ENCODE measurements around the gene CREB5.

DNA sequence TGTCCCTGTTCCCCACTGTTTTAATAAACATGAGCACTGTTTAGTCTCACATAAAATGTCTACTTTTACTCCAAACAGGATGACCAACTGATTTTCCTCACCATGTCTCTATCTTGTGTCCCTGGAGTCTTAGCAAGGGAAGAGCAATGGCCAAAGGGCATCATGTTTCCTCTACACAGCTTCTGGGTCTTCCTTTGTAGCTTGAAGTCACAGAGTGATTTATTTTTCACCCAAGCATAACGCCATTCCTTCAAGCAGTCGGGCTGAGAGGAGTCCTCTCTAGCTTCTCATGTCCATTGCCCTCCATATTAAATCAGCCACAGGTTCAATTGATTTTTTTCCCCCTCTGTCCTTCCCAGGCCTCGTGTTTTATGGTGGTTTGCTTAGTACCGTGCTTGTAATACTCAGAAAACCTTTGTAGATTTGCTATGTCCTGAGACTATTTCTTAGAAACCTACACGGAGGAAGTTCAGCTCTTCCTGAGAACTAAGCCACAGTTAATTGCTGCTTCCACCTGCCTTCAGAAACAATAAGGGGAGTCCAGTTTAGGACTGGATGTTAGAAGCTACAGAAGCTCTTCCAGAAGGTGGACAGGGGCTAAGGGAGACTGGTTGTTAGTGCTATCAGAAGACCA, 178.8 kb downstream of the CREB5 start:
- TF ChIP-seq CTCF (IDR thresholded peaks at IDR 0.05 in 2 of 3, conservative IDR thresholded peaks at IDR 0.05 in 1 of 3; ENCODE audit: borderline replicate concordance in 1 of 3, insufficient read depth in 1 of 3, low read depth in 2 of 3, low read length in 2 of 3) (no peak), JUND (IDR thresholded peaks at IDR 0.05) (no peak), CEBPB (IDR thresholded peaks at IDR 0.05; ENCODE audit: low read depth) (no peak), ZFX (IDR thresholded peaks at IDR 0.05) (no peak)
